HG02642 (cell line): ENCODE data around the gene BIRC5.

Experiments used
- ATAC-seq: cut with Tn5 transposase; IDR thresholded peaks from one replicate; pipeline ENCODE4 v1.9.1; 2021; ENCODE audit warnings: mild to moderate bottlenecking; ENCODE audit not compliant: unreplicated experiment, poor library complexity

The BIRC5 gene

GRCh38 chr17:78269955-78270381 is 55.9 kb downstream of the BIRC5 start:
- no peak for ATAC-seq

- no peak for ATAC-seq
These were observed 57.5 kb downstream of the BIRC5 start for GRCh38 chr17:78271419-78272170.

- no peak for ATAC-seq
These were observed 58.3 kb downstream of the BIRC5 start for GRCh38 chr17:78272181-78272913.

- no peak for ATAC-seq
These were observed 58.8 kb downstream of the BIRC5 start for GRCh38 chr17:78272914-78273258.

GRCh38 chr17:78273813-78274212 is 59.8 kb downstream of the BIRC5 start:
- ATAC-seq, result no peak
